Memory B cell (primary cell): ENCODE results near the gene TIMM21.

Experiments used
- ATAC-seq: fragments of 150-1000 bp; cut with Tn5 transposase; 2 replicates; pipeline ENCODE4 v1.10.0; 2021; ENCODE audit warnings: low read depth, mild to moderate bottlenecking, moderate library complexity
- DNase-seq, 2 donors: peaks; one replicate each; pipeline ENCODE4 v3.0.0; 2022; ENCODE audit warnings: low spot score in 2 of 2
- H3K27ac Mint-ChIP-seq: one replicate; pipeline ENCODE4 v1.8.0; 2022; ENCODE audit warnings: mild to moderate bottlenecking, moderate library complexity, mixed read lengths
- H3K27me3 Mint-ChIP-seq: one replicate; pipeline ENCODE4 v1.8.0; 2022; ENCODE audit warnings: mixed read lengths
- H3K36me3 Mint-ChIP-seq: one replicate; pipeline ENCODE4 v1.8.0; 2022; ENCODE audit warnings: mild to moderate bottlenecking, mixed read lengths
- H3K4me1 Mint-ChIP-seq: one replicate; pipeline ENCODE4 v1.8.0; 2022; ENCODE audit warnings: mixed read lengths
- H3K4me3 Mint-ChIP-seq: one replicate; pipeline ENCODE4 v1.8.0; 2022; ENCODE audit warnings: mild to moderate bottlenecking, moderate library complexity, mixed read lengths
- H3K9me3 Mint-ChIP-seq: one replicate; pipeline ENCODE4 v1.8.0; 2022; ENCODE audit warnings: mixed read lengths

TIMM21 gene

DNA sequence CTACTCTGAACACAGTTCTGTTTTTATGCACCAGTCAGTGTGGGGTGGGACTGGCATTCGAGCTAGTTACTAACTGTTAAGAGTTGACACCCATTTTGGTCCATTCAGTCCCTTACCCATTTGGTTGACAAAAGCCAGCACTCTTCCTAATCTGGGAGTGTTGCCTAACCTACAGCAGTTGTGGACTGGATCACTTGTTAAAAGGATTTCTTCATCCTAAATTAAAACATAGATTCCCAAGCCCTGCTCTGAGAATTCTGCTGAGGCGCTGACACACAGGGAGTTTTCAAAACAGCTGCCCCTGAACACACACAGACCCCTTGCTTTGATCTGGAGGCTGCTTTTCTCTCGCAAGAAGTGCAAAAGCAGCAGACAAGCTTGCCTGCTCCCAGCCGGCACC lies 6.4 kb downstream of the TIMM21 start:
- H3K9me3 Mint-ChIP-seq = no peaks in the 10 kb centered on the region
- peaks cover 15% of the 10 kb centered on the region for H3K36me3 Mint-ChIP-seq
- H3K4me1 Mint-ChIP-seq = peaks cover 13% of the 10 kb centered on the region
- H3K27me3 Mint-ChIP-seq = no peaks in the 10 kb centered on the region
- no peak overlapping the region for H3K27ac Mint-ChIP-seq
- DNase-seq (no peak), ATAC-seq (no peak)
- H3K4me3 Mint-ChIP-seq = no peak overlapping the region

DNA sequence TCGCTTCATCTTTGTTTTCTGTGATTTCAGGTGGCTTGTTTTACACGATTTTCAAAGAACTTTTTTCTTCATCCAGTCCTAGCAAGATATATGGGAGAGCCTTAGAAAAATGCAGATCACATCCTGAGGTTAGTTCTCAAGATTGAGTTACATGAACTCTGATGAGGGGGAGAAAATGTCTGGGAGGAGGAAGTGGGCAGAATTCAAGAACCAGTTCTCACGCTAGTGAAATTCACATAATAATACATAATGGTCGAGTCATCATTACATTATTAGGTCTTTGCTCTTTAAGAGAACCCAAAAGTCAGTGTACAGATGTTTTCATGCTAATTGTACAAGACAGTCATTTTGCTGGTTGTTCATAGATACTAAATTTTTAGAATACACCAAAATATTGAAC lies 7.0 kb downstream of the TIMM21 start:
- no peak overlapping the region for H3K27ac Mint-ChIP-seq

DNA sequence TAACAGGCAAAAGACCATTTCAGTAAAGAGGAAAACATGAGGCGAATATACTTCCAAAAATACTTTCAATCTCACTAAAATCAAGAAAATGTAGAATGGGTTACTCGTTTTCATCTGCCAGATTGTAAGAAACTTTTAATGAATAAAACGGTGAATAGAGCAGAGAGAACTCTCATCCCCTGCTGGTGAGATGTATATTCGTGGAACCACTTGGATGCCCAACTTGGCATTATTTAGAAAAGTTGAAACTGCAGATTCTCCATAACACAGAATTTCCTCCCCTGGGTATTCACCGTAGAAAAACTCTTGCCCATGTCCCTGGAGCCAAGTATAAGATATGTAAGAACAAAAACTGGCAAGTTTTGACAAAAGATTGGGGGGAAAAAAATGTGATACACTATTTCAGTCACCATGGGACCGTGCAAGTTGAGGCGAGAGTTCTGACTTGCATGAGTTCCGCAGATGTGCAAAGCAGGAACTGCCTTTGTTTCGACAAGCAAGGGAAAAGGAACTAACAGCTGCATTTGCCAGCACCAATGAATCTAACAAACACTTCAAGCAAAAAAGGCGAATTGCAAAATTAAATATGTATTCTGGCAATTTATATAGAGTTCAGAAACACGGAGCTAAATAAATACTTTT lies 14.8 kb downstream of the TIMM21 start:
- H3K9me3 Mint-ChIP-seq = no peaks in the 10 kb centered on the region
- no peaks in the 10 kb centered on the region for H3K27me3 Mint-ChIP-seq
- H3K36me3 Mint-ChIP-seq = peaks cover 21% of the 10 kb centered on the region
- DNase-seq (no peak), ATAC-seq (peak; percentile 70)
- no peak overlapping the region for H3K4me3 Mint-ChIP-seq
- peaks cover 5% of the 10 kb centered on the region for H3K4me1 Mint-ChIP-seq
- H3K27ac Mint-ChIP-seq = no peak overlapping the region

More for the DNA sequence above, 7.0 kb downstream of the TIMM21 start:
- H3K9me3 Mint-ChIP-seq = no peaks in the 10 kb centered on the region
- H3K36me3 Mint-ChIP-seq = peaks cover 17% of the 10 kb centered on the region
- ATAC-seq (no peak), DNase-seq (no peak)
- no peak overlapping the region for H3K4me3 Mint-ChIP-seq
- H3K4me1 Mint-ChIP-seq = peaks cover 10% of the 10 kb centered on the region
- H3K27me3 Mint-ChIP-seq = no peaks in the 10 kb centered on the region

DNA sequence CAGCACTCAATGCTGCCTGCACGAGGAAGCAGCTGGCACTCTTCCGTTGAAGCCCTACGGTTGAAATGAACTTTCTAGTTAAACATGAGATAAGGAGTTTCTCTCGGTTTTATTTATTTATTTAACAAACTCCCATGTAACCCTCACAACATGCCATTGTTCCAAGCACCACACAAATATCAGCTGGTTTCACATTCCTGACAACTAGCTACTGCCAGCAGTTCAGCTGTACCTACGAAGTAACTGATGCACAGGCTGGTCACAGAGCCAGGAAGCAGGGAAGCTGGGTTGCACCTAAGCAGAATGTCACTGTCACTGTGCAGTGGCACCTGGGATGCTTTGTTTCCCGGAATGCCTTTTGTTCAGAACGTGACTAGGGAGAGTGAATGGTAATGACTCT lies 18.1 kb downstream of the TIMM21 start:
- Mint-ChIP-seq H3K4me1 (peaks cover 5% of the 10 kb centered on the region), H3K9me3 (no peaks in the 10 kb centered on the region), H3K4me3 (no peak overlapping the region), H3K27me3 (no peaks in the 10 kb centered on the region), H3K27ac (no peak overlapping the region), H3K36me3 (peaks cover 3% of the 10 kb centered on the region)
- ATAC-seq (no peak), DNase-seq (no peak)

DNA sequence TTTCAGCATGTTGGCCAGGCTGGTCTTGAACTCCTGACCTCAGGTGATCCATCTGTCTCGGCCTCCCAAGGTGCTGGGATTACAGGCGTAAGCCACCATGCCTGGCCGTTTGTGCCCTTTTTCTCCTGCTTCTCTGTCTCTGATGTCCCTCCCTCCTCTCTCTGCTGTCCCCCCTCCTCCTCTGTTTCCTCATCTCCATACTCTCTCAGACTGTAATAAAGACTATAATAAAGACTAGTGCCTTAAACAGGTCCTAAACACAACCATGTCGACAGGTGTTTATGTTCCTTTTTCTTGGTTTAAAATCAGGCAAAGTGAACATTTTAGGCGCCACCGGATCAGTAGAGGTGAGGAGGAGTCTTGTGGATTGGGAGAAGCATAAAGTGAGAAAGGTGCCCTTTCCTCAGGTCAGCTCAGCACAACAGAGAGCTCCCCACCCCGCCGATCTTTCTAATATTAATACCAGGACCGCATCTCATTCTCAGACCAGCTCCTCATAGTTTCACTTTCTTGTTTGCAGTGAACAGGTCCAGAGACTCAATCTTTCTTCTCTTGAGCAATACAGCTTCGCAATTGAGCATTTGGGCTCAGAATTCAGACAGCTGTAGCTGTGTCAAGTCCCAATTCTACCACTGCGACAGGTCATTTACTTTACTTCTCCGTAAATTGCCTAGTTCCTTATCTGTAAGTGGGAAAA lies 23.7 kb downstream of the TIMM21 start:
- Mint-ChIP-seq H3K27me3 (peaks cover 13% of the 10 kb centered on the region), H3K4me1 (peaks cover 7% of the 10 kb centered on the region), H3K4me3 (peak overlapping the region; percentile 57), H3K9me3 (no peaks in the 10 kb centered on the region), H3K36me3 (no peaks in the 10 kb centered on the region), H3K27ac (no peak overlapping the region)
- no peak for DNase-seq
- ATAC-seq = peak; percentile 42

DNA sequence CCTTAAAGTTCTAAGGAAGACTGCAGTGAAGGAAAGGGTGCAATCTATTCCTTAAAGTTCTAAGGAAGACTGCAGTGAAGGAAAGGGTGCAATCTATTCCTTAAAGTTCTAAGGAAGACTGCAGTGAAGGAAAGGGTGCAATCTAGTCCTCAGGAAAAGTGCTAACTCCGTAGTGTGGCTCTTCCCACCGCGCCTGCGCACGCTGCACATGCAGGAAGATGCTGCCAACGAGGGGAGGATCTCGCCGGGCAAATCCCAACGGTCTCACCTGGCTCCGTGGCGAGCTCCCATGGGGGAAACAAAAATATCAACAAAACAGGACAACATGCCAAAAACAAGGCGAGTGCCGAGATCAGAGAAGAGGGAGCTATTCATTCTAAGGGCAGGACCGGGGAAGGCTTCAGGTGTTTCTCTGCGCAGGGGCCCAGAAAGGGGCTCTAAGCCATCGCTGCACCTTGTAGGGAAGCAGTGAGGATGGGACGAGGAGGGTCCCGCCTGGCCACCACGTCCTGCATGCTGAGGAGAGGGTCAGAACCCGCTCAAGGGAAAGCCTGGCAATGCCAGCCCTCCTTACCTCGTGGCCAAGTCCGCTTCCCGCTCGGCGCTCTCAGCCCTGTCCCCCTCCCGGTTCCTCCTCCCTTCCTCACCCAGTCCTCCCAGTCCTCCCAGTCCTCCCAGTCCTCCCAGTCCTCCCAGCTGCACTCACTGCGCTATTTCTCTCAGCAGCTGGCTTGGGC lies 24.5 kb downstream of the TIMM21 start:
- H3K27ac Mint-ChIP-seq = no peak overlapping the region

DNA sequence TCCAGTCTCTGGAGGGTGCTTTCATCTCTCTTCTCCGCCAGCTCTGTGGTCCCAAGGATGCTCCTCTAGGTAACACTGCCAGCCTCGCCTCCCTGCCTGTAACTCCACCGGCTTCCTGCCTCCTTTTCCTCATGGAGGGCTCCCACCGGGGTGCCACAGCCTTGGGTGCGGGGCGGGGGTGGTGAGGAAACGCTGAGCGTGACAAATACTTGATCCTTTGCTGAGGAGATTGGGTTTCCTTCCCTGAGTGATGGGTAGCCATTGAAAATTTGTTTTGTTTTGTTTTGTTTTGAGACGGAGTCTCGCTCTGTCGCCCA lies 25.1 kb downstream of the TIMM21 start:
- no peaks in the 10 kb centered on the region for H3K9me3 Mint-ChIP-seq

More for the DNA sequence above, 24.5 kb downstream of the TIMM21 start:
- peaks cover 7% of the 10 kb centered on the region for H3K4me1 Mint-ChIP-seq
- H3K36me3 Mint-ChIP-seq = no peaks in the 10 kb centered on the region
- ATAC-seq = no peak
- H3K4me3 Mint-ChIP-seq = no peak overlapping the region
- DNase-seq = no peak
- peaks cover 13% of the 10 kb centered on the region for H3K27me3 Mint-ChIP-seq
- H3K9me3 Mint-ChIP-seq = no peaks in the 10 kb centered on the region

DNA sequence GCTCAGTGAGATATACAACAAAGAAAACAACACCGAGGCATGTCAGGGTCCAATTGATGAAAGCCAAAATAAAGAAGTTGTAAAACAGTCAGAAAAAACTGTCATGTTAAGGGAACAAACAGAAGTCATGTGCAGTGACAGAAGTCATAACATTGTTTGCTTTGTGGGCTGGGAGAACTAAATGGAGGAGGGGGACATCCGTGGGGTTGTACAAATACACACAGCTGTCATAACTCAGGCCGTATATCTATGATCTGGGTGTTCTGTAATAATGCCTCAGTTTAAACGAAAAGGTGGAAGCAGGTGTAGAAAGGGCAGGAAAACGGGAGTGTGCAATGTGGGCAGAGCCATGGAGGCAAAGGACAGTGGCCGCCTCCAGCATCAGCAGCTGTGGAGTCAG lies 27.3 kb downstream of the TIMM21 start:
- DNase-seq (no peak), ATAC-seq (no peak)
- H3K27ac Mint-ChIP-seq = no peak overlapping the region
- H3K9me3 Mint-ChIP-seq = no peaks in the 10 kb centered on the region
- H3K27me3 Mint-ChIP-seq = peaks cover 15% of the 10 kb centered on the region
- H3K36me3 Mint-ChIP-seq = no peaks in the 10 kb centered on the region
- no peak overlapping the region for H3K4me3 Mint-ChIP-seq
- H3K4me1 Mint-ChIP-seq = peaks cover 7% of the 10 kb centered on the region

More for the DNA sequence above, 25.1 kb downstream of the TIMM21 start:
- Mint-ChIP-seq H3K4me1 (peaks cover 7% of the 10 kb centered on the region), H3K27me3 (peaks cover 13% of the 10 kb centered on the region), H3K36me3 (no peaks in the 10 kb centered on the region), H3K4me3 (no peak overlapping the region), H3K27ac (no peak overlapping the region)
- ATAC-seq = no peak
- no peak for DNase-seq

DNA sequence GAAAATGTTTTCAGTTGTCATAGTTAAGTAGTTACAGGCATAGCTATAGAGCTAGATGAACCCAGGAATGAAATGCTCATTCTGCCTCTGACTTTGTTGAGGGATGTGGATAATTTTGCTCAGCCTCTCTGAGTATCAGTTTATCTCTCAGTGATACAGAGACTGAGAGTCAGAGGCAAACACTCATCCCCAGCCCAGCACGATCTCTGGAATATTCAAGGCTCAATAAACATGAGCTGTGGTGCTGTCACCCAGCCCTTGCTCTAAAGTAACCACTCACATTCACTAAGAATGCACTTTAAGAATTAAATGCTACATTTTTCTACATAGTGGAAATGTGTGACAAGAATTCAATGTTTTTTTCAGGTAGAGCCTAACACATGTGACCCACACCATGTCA lies 30.6 kb downstream of the TIMM21 start:
- Mint-ChIP-seq H3K9me3 (no peaks in the 10 kb centered on the region), H3K27ac (no peak overlapping the region), H3K4me1 (no peaks in the 10 kb centered on the region), H3K36me3 (no peaks in the 10 kb centered on the region), H3K27me3 (peaks cover 10% of the 10 kb centered on the region), H3K4me3 (no peak overlapping the region)
- no peak for ATAC-seq
- DNase-seq = no peak

DNA sequence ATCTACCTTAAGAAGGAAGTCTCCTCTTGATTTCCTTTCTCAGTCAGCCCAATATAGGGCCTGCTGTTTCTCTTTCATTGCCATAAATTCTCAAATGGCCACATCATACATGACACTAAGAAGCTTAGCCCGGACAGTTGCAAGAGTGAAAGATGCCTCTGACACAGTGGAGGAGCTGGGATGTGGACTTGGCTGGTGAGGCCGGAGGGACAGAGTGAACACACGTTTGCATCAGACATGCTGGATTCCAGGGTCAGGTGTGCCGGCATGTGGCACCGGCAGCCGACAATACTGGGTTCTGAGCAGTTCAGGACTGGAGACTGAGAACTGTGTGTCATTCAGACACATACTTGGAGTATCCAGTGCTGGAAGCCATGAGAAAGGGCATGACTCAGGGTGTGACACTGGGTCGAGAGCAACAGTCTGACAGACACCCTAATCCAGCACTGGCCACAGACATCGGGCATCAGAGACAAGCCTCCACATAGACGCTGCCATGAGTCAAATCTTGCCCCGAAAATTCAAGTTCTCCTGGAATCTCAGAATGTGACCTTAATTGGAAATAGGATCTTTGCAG lies 31.4 kb downstream of the TIMM21 start:
- no peaks in the 10 kb centered on the region for H3K4me1 Mint-ChIP-seq
- H3K36me3 Mint-ChIP-seq = no peaks in the 10 kb centered on the region
- H3K4me3 Mint-ChIP-seq = no peak overlapping the region
- no peaks in the 10 kb centered on the region for H3K9me3 Mint-ChIP-seq
- ATAC-seq = no peak
- no peak overlapping the region for H3K27ac Mint-ChIP-seq
- peaks cover 8% of the 10 kb centered on the region for H3K27me3 Mint-ChIP-seq
- no peak for DNase-seq

DNA sequence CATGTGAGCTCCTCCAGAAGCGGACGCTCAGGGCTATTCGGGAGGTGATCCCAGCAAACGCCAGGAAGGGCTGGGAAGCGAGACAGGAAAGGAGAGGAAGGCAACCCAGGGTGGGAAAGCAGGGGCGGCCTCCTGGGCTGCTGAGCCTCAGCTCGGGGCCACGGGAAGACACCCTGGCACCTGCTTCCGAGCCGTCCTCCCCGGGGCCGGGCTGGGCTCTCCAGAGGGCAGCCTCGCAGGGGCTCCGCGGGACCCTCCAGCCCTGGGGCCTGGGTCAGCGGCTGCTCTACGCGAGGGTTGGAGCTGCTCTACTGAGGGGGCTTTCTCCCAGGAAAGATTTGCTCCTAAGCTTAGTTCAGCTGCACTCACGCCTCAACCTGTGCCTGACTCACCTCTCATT lies 34.0 kb downstream of the TIMM21 start:
- Mint-ChIP-seq H3K4me1 (no peaks in the 10 kb centered on the region), H3K36me3 (no peaks in the 10 kb centered on the region), H3K9me3 (no peaks in the 10 kb centered on the region), H3K27ac (no peak overlapping the region), H3K4me3 (no peak overlapping the region), H3K27me3 (peaks cover 12% of the 10 kb centered on the region)
- no peak for DNase-seq
- no peak for ATAC-seq

DNA sequence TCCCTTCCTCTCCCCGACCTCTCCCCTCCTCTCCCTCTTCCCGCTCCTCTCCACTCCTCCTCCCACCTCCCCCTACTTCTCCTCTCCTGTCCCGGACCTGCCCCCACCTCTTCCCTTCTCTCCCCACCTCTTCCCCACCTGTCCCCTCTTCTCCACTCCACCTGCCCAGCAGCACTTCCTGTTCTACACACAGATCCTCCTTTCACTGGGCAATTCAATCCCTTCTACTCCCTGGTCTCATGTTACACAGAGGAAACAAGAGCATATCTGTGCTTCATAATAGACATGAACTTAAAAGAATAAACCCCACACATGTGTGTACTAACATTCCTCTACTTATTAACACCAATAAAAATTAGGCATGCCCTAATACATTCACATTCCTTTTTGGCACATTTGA lies 34.8 kb downstream of the TIMM21 start:
- no peak overlapping the region for H3K27ac Mint-ChIP-seq
- no peak overlapping the region for H3K4me3 Mint-ChIP-seq
- H3K9me3 Mint-ChIP-seq = no peaks in the 10 kb centered on the region
- H3K4me1 Mint-ChIP-seq = no peaks in the 10 kb centered on the region
- DNase-seq (no peak), ATAC-seq (no peak)
- peaks cover 13% of the 10 kb centered on the region for H3K27me3 Mint-ChIP-seq
- H3K36me3 Mint-ChIP-seq = no peaks in the 10 kb centered on the region

DNA sequence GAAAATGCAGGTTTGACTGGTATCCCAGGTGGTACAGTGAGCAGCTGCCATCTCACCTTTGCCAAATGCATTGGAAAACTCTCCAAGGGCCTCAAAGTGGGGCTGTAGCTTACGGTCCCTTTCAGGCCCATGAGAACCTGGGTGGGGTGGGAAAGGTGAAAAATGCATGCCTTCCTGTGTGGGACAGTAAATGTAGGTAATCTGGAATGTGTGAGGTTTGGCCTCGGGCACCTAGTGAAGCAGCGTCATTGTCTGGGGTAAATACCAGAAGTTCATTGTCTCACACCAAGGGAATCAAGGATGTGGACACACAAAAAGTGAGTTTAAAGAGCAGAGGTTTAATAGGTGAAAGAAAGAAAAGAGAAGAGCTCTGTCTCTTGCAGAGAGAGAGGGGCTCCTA lies 36.6 kb downstream of the TIMM21 start:
- Mint-ChIP-seq H3K4me1 (no peaks in the 10 kb centered on the region), H3K36me3 (no peaks in the 10 kb centered on the region), H3K27ac (no peak overlapping the region), H3K27me3 (peaks cover 15% of the 10 kb centered on the region), H3K9me3 (no peaks in the 10 kb centered on the region), H3K4me3 (no peak overlapping the region)
- ATAC-seq (no peak), DNase-seq (no peak)

DNA sequence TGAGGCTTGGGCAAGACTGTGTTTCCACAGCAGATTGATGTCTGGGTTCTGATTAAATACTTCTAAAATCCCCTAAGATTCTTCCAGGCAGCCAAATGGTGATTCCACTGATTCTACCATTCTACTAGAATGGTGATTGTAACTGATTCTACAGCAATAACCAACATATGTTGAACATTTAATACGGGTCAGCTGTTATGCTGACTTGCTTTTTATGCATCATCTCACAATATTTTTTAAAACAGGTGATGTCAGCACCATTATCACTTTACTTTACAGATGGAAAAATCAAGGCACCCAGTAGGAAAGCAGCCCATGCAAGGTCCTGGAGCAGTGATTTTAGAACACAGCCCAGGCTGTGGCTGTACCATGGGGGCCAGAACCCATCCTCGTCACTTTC lies 37.5 kb downstream of the TIMM21 start:
- no peak for ATAC-seq
- Mint-ChIP-seq H3K36me3 (no peaks in the 10 kb centered on the region), H3K27ac (no peak overlapping the region), H3K9me3 (no peaks in the 10 kb centered on the region), H3K27me3 (peaks cover 15% of the 10 kb centered on the region), H3K4me3 (no peak overlapping the region), H3K4me1 (no peaks in the 10 kb centered on the region)
- no peak for DNase-seq
